CD4-positive, alpha-beta T cell (primary cell): ENCODE data around the gene FRRS1L. TPM values are rescaled to one million over a fixed set of nuclear protein-coding genes. Genes with fewer than 3 reads are reported as not detected.

Experiments used
- ATAC-seq: fragments of 200-7000 bp; cut with Tn5 transposase; one replicate; pipeline ENCODE4 v1.10.0; 2022; ENCODE audit warnings: mild to moderate bottlenecking; ENCODE audit not compliant: poor library complexity
- CTCF ChIA-PET: fragments of 350-600 bp; sonication (Branson Sonifier 250); formaldehyde crosslinking; loops from one replicate; lab custom pipeline; 2021; ENCODE audit warnings: antibody characterized with exemption, inconsistent platforms; lab: Charles Lee
- POLR2A ChIA-PET: fragments of 350-600 bp; sonication (Branson Sonifier 250); formaldehyde crosslinking; loops from one replicate; lab custom pipeline; 2021; ENCODE audit warnings: antibody characterized with exemption, inconsistent platforms; lab: Charles Lee
- DNase-seq, 14 experiments: peaks; one replicate each; pipeline ENCODE4 v3.0.0-alpha.2; 2013 to 2020; ENCODE audit warnings: mixed read lengths in 2 of 14
- H3K27ac ChIP-seq, 2 donors: one replicate each; pipeline versions ENCODE4 v1.5.1 to v1.7.0; 2013; ENCODE audit warnings: low read length in 2 of 2, low read depth in 1 of 2, mild to moderate bottlenecking in 1 of 2
- H3K27me3 ChIP-seq, 2 experiments: 1 replicate in 1 of 2; 2 replicates in 1 of 2; pipeline versions ENCODE4 v1.6.1 to v1.7.0; 2013; ENCODE audit warnings: low read length in 2 of 2, control low read depth in 1 of 2, mild to moderate bottlenecking in 1 of 2, moderate library complexity in 1 of 2; ENCODE audit not compliant: insufficient read depth in 2 of 2, control insufficient read depth in 1 of 2
- H3K36me3 ChIP-seq: one replicate; pipeline ENCODE4 v1.6.1; 2013; ENCODE audit warnings: low read length, control low read depth; ENCODE audit not compliant: insufficient read depth
- H3K4me1 ChIP-seq: one replicate; pipeline ENCODE4 v1.6.1; 2013; ENCODE audit warnings: low read length, control low read depth; ENCODE audit not compliant: insufficient read depth
- H3K4me3 ChIP-seq: one replicate; pipeline ENCODE4 v1.5.1; 2013; ENCODE audit warnings: mild to moderate bottlenecking, low read length, moderate library complexity
- H3K9me3 ChIP-seq, 2 experiments: 1 replicate in 1 of 2; 2 replicates in 1 of 2; pipeline versions ENCODE4 v1.6.1 to v1.7.0; 2013; ENCODE audit warnings: low read length in 2 of 2, mild to moderate bottlenecking in 2 of 2, control low read depth in 1 of 2, moderate library complexity in 1 of 2; ENCODE audit not compliant: control insufficient read depth in 1 of 2, insufficient read depth in 1 of 2
- H3K27ac Mint-ChIP-seq: one replicate; pipeline ENCODE4 v1.8.0; 2020; ENCODE audit warnings: mixed read lengths
- H3K27me3 Mint-ChIP-seq: one replicate; pipeline ENCODE4 v1.8.0; 2021; ENCODE audit warnings: mixed read lengths
- H3K36me3 Mint-ChIP-seq: one replicate; pipeline ENCODE4 v1.8.0; 2021; ENCODE audit warnings: low read depth, mixed read lengths
- H3K4me1 Mint-ChIP-seq: one replicate; pipeline ENCODE4 v1.8.0; 2021; ENCODE audit warnings: low read depth, mixed read lengths
- H3K4me3 Mint-ChIP-seq: one replicate; pipeline ENCODE4 v1.8.0; 2020; ENCODE audit warnings: mild to moderate bottlenecking, mixed read lengths
- H3K9me3 Mint-ChIP-seq: one replicate; pipeline ENCODE4 v1.8.0; 2020; ENCODE audit warnings: mixed read lengths
- intact Hi-C, 2 experiments: fragments of 100-400 bp; cut with DNase I in 1 of 2; cut with micrococcal nuclease in 1 of 2; formaldehyde crosslinking; loops; one replicate each; pipeline versions ENCODE4 v1.15.1 to v1.9.0; 2023 to 2025; cut with DNase I, micrococcal nuclease
- total RNA-seq, 174 experiments: library from RNA in 2 of 174; stranded (reverse) in 2 of 174; gene quantifications; one replicate each; pipeline ENCODE4 v1.2.3 and lab custom pipeline; 2021 to 2026
- TF ChIP-seq, protein P1 (sequence below): fragments of 200-600 bp; IDR thresholded peaks from one replicate; pipeline ENCODE4 v1.8.0; 2022; ENCODE audit warnings: antibody characterized with exemption, mild to moderate bottlenecking

Gene FRRS1L
- total RNA-seq, 2 experiments from 2014 or later: not detected

DNA sequence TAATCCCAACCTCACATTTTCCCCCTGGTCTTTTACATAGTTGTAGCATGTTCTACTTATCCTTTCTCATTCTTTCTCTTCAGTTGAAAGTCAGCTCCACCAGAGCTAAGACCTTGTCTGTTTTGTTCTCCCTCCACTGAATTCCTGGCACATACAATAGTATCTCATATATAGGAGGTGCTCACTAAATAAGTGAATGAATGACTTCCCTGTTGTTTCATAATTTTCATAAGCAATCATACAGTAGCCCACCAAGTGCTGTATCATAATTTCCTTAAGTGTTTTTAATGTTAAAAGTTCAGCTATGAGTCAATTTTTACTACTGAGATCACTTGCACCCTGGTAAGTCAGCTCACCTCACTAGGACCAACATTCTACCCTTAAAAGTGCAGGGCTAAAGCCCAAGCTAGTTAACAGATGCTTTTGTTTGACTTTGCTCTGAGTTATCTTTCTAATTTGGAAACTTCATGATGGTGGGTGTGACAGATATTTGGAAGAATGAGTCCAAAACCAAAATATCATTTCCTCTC, 74.9 kb downstream of the FRRS1L start:
- CTCF ChIA-PET: no interaction called here
- Histone ChIP-seq H3K27me3 (no peaks in the 10 kb centered on the region), H3K9me3 (no peaks in the 10 kb centered on the region), H3K36me3 (peaks cover 62% of the 10 kb centered on the region), H3K27ac (no peak overlapping the region), H3K4me1 (peaks cover 17% of the 10 kb centered on the region), H3K4me3 (no peak overlapping the region)
- POLR2A ChIA-PET: no interaction called here
- peaks cover 90% of the 10 kb centered on the region for H3K36me3 Mint-ChIP-seq
- H3K4me1 Mint-ChIP-seq: peaks cover 55% of the 10 kb centered on the region
- H3K27me3 Mint-ChIP-seq: no peaks in the 10 kb centered on the region
- ATAC-seq (no peak), DNase-seq (no peak)
- intact Hi-C loops: no loop called here
- no peak overlapping the region for H3K4me3 Mint-ChIP-seq
- no peak overlapping the region for H3K27ac Mint-ChIP-seq
- no peaks in the 10 kb centered on the region for H3K9me3 Mint-ChIP-seq
- TF ChIP-seq, protein P1, sequence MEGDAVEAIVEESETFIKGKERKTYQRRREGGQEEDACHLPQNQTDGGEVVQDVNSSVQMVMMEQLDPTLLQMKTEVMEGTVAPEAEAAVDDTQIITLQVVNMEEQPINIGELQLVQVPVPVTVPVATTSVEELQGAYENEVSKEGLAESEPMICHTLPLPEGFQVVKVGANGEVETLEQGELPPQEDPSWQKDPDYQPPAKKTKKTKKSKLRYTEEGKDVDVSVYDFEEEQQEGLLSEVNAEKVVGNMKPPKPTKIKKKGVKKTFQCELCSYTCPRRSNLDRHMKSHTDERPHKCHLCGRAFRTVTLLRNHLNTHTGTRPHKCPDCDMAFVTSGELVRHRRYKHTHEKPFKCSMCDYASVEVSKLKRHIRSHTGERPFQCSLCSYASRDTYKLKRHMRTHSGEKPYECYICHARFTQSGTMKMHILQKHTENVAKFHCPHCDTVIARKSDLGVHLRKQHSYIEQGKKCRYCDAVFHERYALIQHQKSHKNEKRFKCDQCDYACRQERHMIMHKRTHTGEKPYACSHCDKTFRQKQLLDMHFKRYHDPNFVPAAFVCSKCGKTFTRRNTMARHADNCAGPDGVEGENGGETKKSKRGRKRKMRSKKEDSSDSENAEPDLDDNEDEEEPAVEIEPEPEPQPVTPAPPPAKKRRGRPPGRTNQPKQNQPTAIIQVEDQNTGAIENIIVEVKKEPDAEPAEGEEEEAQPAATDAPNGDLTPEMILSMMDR: no peak

DNA sequence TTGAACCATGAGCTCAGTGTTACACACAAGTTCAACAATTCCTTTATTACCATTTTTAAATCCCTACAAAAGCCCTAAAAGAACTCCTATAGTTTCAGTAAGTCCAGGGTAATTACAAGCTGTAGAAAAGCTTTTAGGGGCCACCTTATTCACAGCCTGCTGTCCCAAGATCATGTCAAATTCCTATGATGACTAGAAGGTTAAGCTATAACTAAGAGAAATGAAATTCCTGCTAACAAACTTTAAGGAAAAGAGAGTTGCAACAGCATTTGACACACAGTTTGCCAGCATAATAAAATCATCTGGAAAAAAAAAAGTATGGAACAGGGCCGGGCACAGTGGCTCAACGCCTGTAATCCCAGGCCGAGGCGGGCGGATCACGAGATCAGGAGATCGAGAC, 78.8 kb downstream of the FRRS1L start:
- Mint-ChIP-seq H3K27me3 (no peaks in the 10 kb centered on the region), H3K9me3 (no peaks in the 10 kb centered on the region), H3K36me3 (peaks cover 97% of the 10 kb centered on the region), H3K27ac (no peak overlapping the region), H3K4me3 (no peak overlapping the region), H3K4me1 (peaks cover 25% of the 10 kb centered on the region)
- Histone ChIP-seq H3K27me3 (no peaks in the 10 kb centered on the region), H3K4me1 (no peaks in the 10 kb centered on the region), H3K36me3 (peaks cover 80% of the 10 kb centered on the region), H3K4me3 (no peak overlapping the region), H3K27ac (no peak overlapping the region), H3K9me3 (no peaks in the 10 kb centered on the region)
- TF ChIP-seq, protein P1: no peak
- CTCF ChIA-PET: interaction anchor here (1.5 to 1.6 kb wide), 2 partner anchors 13 to 21 kb away, joined by 3 to 5 read pairs; no protein-coding TSS in a partner anchor
- DNase-seq: no peak
- POLR2A ChIA-PET: interaction anchor here (1.0 to 2.0 kb wide), 2 partner anchors 20 to 31 kb away, joined by 3 to 9 read pairs; partner anchors contain the start of gene TMEM245
- intact Hi-C loops: loop anchor here in 1 of 2 experiments (5.0 kb wide), 1 partner anchor 41 kb away; no protein-coding TSS in a partner anchor
- ATAC-seq: no peak

DNA sequence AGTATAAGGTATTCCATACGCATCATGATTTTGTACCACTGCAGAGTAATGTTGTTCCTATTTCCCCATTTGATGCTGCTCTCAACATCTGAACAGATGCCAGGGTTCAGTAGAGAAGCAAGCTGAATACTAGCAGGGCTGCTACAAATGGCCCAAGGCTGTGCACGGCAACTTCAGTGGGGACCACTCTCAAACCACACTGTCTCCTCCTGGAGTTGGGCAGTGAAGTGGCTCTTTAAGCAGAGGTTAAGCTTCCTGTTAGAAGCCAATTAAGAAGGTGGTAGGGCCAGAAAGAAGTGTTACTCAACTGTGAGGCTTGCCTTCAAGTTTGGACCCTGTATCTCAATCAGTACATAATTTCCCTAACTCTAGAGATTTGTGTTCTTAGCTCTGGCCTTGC, 79.3 kb downstream of the FRRS1L start:
- peak overlapping the region; percentile 11 for H3K27ac Mint-ChIP-seq
- H3K4me3 Mint-ChIP-seq: no peak overlapping the region
- Histone ChIP-seq H3K36me3 (peaks cover 76% of the 10 kb centered on the region), H3K27ac (no peak overlapping the region), H3K9me3 (no peaks in the 10 kb centered on the region), H3K4me3 (no peak overlapping the region), H3K27me3 (no peaks in the 10 kb centered on the region), H3K4me1 (no peaks in the 10 kb centered on the region)
- no peaks in the 10 kb centered on the region for H3K9me3 Mint-ChIP-seq
- POLR2A ChIA-PET: interaction anchor here (1.0 to 2.0 kb wide), 2 partner anchors 19 to 31 kb away, joined by 3 to 9 read pairs; partner anchors contain the start of gene TMEM245
- no peaks in the 10 kb centered on the region for H3K27me3 Mint-ChIP-seq
- CTCF ChIA-PET: interaction anchor here (1.5 to 1.6 kb wide), 2 partner anchors 12 to 21 kb away, joined by 3 to 5 read pairs; no protein-coding TSS in a partner anchor
- intact Hi-C loops: loop anchor here in 1 of 2 experiments (5.0 kb wide), 1 partner anchor 40 kb away; no protein-coding TSS in a partner anchor
- TF ChIP-seq, protein P1: no peak
- no peak for ATAC-seq
- no peak for DNase-seq
- peaks cover 21% of the 10 kb centered on the region for H3K4me1 Mint-ChIP-seq
- H3K36me3 Mint-ChIP-seq: peaks cover 97% of the 10 kb centered on the region
